Mesothelial cell of epicardium (in vitro differentiated cells): ENCODE data around the gene NHERF1. TPM values are rescaled to one million over a fixed set of nuclear protein-coding genes. Genes with fewer than 3 reads are reported as not detected.
A peak's percentile ranks its signal among the peaks of the same experiment; 100 is the strongest.

Experiments
- DNase-seq, 2 experiments: peaks; one replicate each; pipeline ENCODE4 v3.0.0; 2021; ENCODE audit warnings: low spot score in 2 of 2; ENCODE audit not compliant: unreplicated experiment in 2 of 2
- H3K27ac Mint-ChIP-seq: 2 replicates; pipeline ENCODE4 v1.8.0; 2021; ENCODE audit warnings: mixed read lengths
- H3K27me3 Mint-ChIP-seq: 2 replicates; pipeline ENCODE4 v1.8.0; 2021; ENCODE audit warnings: low read depth, mixed read lengths
- H3K36me3 Mint-ChIP-seq: 2 replicates; pipeline ENCODE4 v1.8.0; 2021; ENCODE audit warnings: mixed read lengths
- H3K4me1 Mint-ChIP-seq: 2 replicates; pipeline ENCODE4 v1.8.0; 2021; ENCODE audit warnings: mixed read lengths
- H3K4me3 Mint-ChIP-seq: 2 replicates; pipeline ENCODE4 v1.8.0; 2021; ENCODE audit warnings: mild to moderate bottlenecking, moderate library complexity, mixed read lengths
- H3K9me3 Mint-ChIP-seq: 2 replicates; pipeline ENCODE4 v1.8.0; 2021; ENCODE audit warnings: mixed read lengths
- total RNA-seq: library from RNA; stranded (reverse); gene quantifications from 3 replicates; pipeline ENCODE4 v1.2.1, GENCODE V29; 2021
- TF ChIP-seq, protein P1 (sequence below): fragments of 200-600 bp; sonication (generic); IDR thresholded peaks from one replicate; pipeline ENCODE4 v1.5.0; 2021; ENCODE audit warnings: antibody characterized with exemption; ENCODE audit not compliant: unreplicated experiment

Gene NHERF1
- total RNA-seq, 1 donor from 2014 or later, result 34.4 TPM

DNA sequence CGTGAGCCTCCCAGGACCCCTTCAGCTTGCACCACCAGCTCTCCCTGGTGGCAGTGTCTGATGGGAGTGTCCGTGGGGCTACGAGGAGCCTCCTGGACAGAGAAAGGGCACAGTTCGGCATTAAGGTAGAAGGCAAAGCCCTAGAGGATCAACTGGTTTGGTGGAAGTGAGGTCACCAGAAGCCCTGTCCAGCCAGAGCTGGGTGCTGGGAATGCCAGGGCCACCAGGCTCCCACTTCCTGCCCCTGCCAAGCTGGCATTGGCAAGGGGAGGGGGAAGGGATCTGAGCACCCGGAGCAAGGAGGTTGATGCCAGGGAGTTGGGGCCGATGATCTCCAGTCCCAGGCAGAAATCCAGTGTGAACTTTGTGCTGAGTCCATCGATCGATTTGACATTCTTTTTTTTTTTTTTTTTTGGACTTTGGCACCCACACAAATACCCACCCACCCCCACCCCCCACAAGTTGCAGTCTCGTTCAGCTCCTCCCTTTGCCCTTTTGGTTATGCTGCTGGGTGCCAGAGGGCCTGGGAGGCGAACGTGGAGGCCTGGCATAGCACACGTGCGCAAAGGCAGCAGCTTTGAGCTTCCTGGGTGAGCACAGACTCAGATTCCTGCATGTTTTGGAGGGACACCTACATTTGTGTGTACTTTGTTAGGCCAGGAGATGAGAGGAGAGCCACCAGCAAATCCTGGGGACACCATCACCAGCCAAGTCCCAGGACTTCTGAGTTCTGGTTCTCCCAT lies 2.1 kb downstream of the NHERF1 start:
- Mint-ChIP-seq H3K4me1 (peaks cover 34% of the 10 kb centered on the region), H3K27me3 (no peaks in the 10 kb centered on the region), H3K27ac (no peak overlapping the region), H3K36me3 (peaks cover 8% of the 10 kb centered on the region), H3K9me3 (no peaks in the 10 kb centered on the region), H3K4me3 (peak overlapping the region; percentile 76)
- DNase-seq, result no peak
- TF ChIP-seq, protein P1, sequence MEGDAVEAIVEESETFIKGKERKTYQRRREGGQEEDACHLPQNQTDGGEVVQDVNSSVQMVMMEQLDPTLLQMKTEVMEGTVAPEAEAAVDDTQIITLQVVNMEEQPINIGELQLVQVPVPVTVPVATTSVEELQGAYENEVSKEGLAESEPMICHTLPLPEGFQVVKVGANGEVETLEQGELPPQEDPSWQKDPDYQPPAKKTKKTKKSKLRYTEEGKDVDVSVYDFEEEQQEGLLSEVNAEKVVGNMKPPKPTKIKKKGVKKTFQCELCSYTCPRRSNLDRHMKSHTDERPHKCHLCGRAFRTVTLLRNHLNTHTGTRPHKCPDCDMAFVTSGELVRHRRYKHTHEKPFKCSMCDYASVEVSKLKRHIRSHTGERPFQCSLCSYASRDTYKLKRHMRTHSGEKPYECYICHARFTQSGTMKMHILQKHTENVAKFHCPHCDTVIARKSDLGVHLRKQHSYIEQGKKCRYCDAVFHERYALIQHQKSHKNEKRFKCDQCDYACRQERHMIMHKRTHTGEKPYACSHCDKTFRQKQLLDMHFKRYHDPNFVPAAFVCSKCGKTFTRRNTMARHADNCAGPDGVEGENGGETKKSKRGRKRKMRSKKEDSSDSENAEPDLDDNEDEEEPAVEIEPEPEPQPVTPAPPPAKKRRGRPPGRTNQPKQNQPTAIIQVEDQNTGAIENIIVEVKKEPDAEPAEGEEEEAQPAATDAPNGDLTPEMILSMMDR, result no peak

DNA sequence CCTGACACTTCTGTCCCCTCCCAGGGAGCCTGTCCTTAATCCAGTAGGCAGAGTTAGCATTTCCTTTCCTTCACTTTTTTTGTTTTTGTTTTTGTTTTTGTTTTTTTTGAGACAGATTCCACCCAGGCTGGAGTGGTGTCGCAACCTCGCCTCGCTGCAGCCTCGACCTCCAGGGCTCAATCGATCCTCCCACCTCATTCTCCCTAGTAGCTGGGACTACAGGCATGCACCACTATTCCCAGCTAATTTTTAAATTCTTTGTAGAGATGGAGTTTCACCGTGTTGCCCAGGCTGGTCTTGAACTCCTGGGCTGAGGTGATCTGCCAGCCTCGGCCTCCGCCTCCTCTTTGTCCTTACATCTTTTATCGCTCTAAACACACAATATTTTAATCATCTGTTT lies 4.0 kb downstream of the NHERF1 start:
- no peak overlapping the region for H3K27ac Mint-ChIP-seq
- peaks cover 8% of the 10 kb centered on the region for H3K36me3 Mint-ChIP-seq
- H3K9me3 Mint-ChIP-seq, result no peaks in the 10 kb centered on the region
- TF ChIP-seq, protein P1, result no peak
- H3K4me1 Mint-ChIP-seq, result peaks cover 30% of the 10 kb centered on the region
- H3K27me3 Mint-ChIP-seq, result no peaks in the 10 kb centered on the region
- H3K4me3 Mint-ChIP-seq, result no peak overlapping the region
- DNase-seq, result no peak

DNA sequence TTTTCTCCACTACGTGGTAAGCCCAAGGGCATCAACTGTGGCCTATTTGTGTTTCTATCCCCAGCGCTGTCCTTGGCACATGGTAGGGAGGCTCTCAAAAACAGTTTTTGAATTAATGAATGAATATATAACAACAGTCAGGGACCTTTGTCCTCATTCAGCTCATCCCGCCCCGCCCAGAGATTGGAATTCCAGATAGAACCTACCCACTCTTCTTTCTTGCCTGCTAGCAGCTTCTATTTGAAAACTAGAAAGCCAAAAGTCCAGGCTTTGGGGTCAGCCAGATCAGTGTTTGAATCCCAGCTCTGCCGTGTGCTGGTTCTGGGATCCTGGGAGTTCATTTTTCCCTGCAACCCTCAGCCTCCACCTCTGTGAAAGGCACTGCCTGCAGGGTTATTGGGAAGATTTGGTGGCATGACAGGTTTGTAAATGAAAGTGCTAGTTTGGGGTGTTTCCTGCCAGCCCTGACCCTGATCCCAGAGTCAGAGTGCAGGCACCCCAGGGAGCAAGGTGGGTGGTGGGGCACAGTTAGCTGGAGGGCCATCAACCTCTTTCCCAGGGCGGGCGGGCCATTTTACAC lies 4.5 kb downstream of the NHERF1 start:
- Mint-ChIP-seq H3K4me3 (no peak overlapping the region), H3K4me1 (peaks cover 31% of the 10 kb centered on the region)

DNA sequence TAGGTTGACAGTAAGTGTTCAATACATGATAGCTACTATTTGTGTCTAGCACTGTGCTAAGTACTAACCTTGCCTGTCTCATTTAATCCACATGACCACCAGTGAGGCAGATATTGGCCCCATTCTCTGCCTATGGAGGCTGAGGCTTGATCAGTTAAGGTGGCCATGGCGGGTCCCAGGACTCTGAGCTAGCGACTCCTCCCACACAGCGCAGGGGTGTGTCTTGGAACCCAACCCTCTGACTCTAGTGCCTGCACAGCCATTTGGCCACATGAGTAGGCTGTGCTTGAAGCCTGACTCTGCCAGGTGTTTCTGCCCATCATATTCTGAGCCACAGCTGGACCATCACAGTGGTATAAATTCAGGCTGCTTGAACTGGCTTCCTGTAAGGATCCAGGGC lies 6.4 kb downstream of the NHERF1 start:
- no peaks in the 10 kb centered on the region for H3K9me3 Mint-ChIP-seq
- TF ChIP-seq, protein P1, result no peak
- no peaks in the 10 kb centered on the region for H3K27me3 Mint-ChIP-seq
- no peak overlapping the region for H3K4me3 Mint-ChIP-seq
- DNase-seq, result no peak
- no peak overlapping the region for H3K27ac Mint-ChIP-seq
- H3K4me1 Mint-ChIP-seq, result peaks cover 45% of the 10 kb centered on the region
- H3K36me3 Mint-ChIP-seq, result peaks cover 8% of the 10 kb centered on the region

More for the DNA sequence above, 4.5 kb downstream of the NHERF1 start:
- H3K27me3 Mint-ChIP-seq, result no peaks in the 10 kb centered on the region
- H3K36me3 Mint-ChIP-seq, result peaks cover 8% of the 10 kb centered on the region
- DNase-seq, result no peak
- no peaks in the 10 kb centered on the region for H3K9me3 Mint-ChIP-seq
- TF ChIP-seq, protein P1, result no peak
- no peak overlapping the region for H3K27ac Mint-ChIP-seq

DNA sequence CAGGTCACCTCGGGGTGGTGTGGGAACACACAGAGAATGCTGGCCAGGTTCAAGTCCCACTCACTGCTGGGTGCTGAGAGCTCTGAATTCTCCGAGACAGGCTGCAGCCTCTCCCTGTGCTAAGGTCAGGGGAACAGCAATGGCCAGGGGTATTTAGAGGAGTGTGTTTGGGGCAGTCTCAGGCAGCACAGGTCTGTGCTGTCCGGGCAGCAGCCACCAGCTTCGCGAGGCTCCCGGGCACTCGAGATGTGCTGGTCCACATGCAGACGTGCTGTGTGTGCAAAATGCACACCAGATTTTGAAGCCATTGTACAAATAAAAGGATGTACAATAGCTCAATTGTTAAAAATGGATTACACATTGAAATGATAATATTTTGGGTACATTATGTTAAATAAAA lies 7.1 kb downstream of the NHERF1 start:
- TF ChIP-seq, protein P1, result no peak
- no peak overlapping the region for H3K4me3 Mint-ChIP-seq
- H3K36me3 Mint-ChIP-seq, result peaks cover 8% of the 10 kb centered on the region
- H3K4me1 Mint-ChIP-seq, result peaks cover 46% of the 10 kb centered on the region
- H3K27ac Mint-ChIP-seq, result no peak overlapping the region
- DNase-seq, result no peak
- H3K9me3 Mint-ChIP-seq, result no peaks in the 10 kb centered on the region
- no peaks in the 10 kb centered on the region for H3K27me3 Mint-ChIP-seq
